Neural cell (in vitro differentiated cells): ENCODE results near the gene TNFRSF19. TPM values are rescaled to one million over a fixed set of nuclear protein-coding genes. Genes with fewer than 3 reads are reported as not detected.

Source experiments
- H2AFZ ChIP-seq: fragments of 200-600, 300-800 bp; sonication (generic), shearing (Covaris generic); 2 replicates; pipeline ENCODE4 v1.6.0; 2014; ENCODE audit warnings: low read depth, mild to moderate bottlenecking, antibody characterized with exemption, low read length, moderate library complexity
- H3F3A ChIP-seq: fragments of 200-600 bp; shearing (Covaris generic); 2 replicates; pipeline ENCODE4 v1.6.1; 2016; ENCODE audit warnings: mild to moderate bottlenecking, moderate library complexity, mixed read lengths, antibody characterized with exemption, low read length; ENCODE audit not compliant: insufficient read depth, poor library complexity, severe bottlenecking
- H3K27ac ChIP-seq: fragments of 200-600, 300-800 bp; sonication (generic), shearing (Covaris generic); 2 replicates; pipeline ENCODE4 v1.5.1; 2014; ENCODE audit warnings: mild to moderate bottlenecking, low read length, moderate library complexity
- H3K27me3 ChIP-seq: fragments of 300-800, 200-600 bp; sonication (generic), shearing (Covaris generic); 2 replicates; pipeline ENCODE4 v1.6.0; 2014; ENCODE audit warnings: mild to moderate bottlenecking, low read depth, low read length, moderate library complexity; ENCODE audit not compliant: insufficient read depth
- H3K36me3 ChIP-seq: fragments of 300-800, 200-600 bp; sonication (generic), shearing (Covaris generic); 2 replicates; pipeline ENCODE4 v1.5.1; 2014; ENCODE audit warnings: mild to moderate bottlenecking, antibody characterized with exemption, low read length, moderate library complexity; ENCODE audit not compliant: insufficient read depth
- H3K4me2 ChIP-seq: fragments of 300-800, 200-600 bp; sonication (generic), shearing (Covaris generic); 2 replicates; pipeline ENCODE4 v1.6.0; 2014; ENCODE audit warnings: mild to moderate bottlenecking, low read length
- H3K4me3 ChIP-seq: fragments of 300-800, 200-600 bp; sonication (generic), shearing (Covaris generic); 2 replicates; pipeline ENCODE4 v1.5.1; 2014; ENCODE audit warnings: mild to moderate bottlenecking, low read length, moderate library complexity
- H3K79me2 ChIP-seq: fragments of 200-600 bp; shearing (Covaris generic); replicated peaks from 2 replicates; pipeline ENCODE4 v1.6.0; 2014; ENCODE audit warnings: mild to moderate bottlenecking, low read length, moderate library complexity; ENCODE audit not compliant: insufficient read depth
- H3K9ac ChIP-seq: fragments of 300-800, 200-600 bp; sonication (generic), shearing (Covaris generic); 2 replicates; pipeline ENCODE4 v1.6.1; 2016; ENCODE audit warnings: mild to moderate bottlenecking, low read length, mixed read lengths
- H3K9me2 ChIP-seq: fragments of 200-600 bp; shearing (Covaris generic); 2 replicates; pipeline ENCODE4 v1.6.1; 2016; ENCODE audit warnings: mild to moderate bottlenecking, low read length, mixed read lengths; ENCODE audit not compliant: insufficient read depth
- H3K9me3 ChIP-seq: fragments of 200-600, 300-800 bp; sonication (generic), shearing (Covaris generic); 2 replicates; pipeline ENCODE4 v1.6.1; 2016; ENCODE audit warnings: mild to moderate bottlenecking, mixed run types, low read length, moderate library complexity, mixed read lengths
- H4K20me1 ChIP-seq: fragments of 200-600 bp; shearing (Covaris generic); 2 replicates; pipeline ENCODE4 v1.6.1; 2016; ENCODE audit warnings: mild to moderate bottlenecking, mixed run types; ENCODE audit not compliant: insufficient read depth
- EP300 ChIP-seq: fragments of 450-650 bp; conservative IDR thresholded peaks from 2 replicates; pipeline ENCODE4 v1.6.1; 2014; ENCODE audit warnings: antibody characterized with exemption, mild to moderate bottlenecking, moderate library complexity; ENCODE audit not compliant: poor library complexity, severe bottlenecking
- EZH2 ChIP-seq: fragments of 200-600, 300-800 bp; shearing (Covaris generic), sonication (generic); IDR thresholded peaks from 2 replicates; pipeline ENCODE4 v1.6.1; 2014; ENCODE audit warnings: antibody characterized with exemption, low read length, borderline replicate concordance, mild to moderate bottlenecking; ENCODE audit not compliant: insufficient read depth, poor library complexity, severe bottlenecking
- MXI1 ChIP-seq: fragments of 450-650 bp; conservative IDR thresholded peaks from 2 replicates; pipeline ENCODE4 v1.6.1; 2014; ENCODE audit warnings: antibody characterized with exemption, mild to moderate bottlenecking; ENCODE audit not compliant: poor library complexity, severe bottlenecking
- POLR2AphosphoS5 ChIP-seq: IDR thresholded peaks from 2 replicates; pipeline ENCODE4 v1.6.1; 2012
- RAD21 ChIP-seq: fragments of 450-650 bp; conservative IDR thresholded peaks from 2 replicates; pipeline ENCODE4 v1.6.1; 2014; ENCODE audit warnings: antibody characterized with exemption, mild to moderate bottlenecking, moderate library complexity
- SMC3 ChIP-seq: fragments of 450-650 bp; conservative IDR thresholded peaks from 2 replicates; pipeline ENCODE4 v1.6.1; 2014; ENCODE audit warnings: antibody characterized with exemption, mild to moderate bottlenecking, moderate library complexity; ENCODE audit not compliant: poor library complexity
- TAF1 ChIP-seq: IDR thresholded peaks from 2 replicates; pipeline ENCODE4 v1.6.1; 2012; ENCODE audit warnings: low read depth
- polyA plus RNA-seq: library from polyadenylated mRNA; depleted of rRNA; stranded (reverse); fragments of >200 nt; gene quantifications from 2 replicates; pipeline ENCODE4 v1.2.3, GENCODE V29; 2014
- TF ChIP-seq, protein P1 (sequence below): fragments of 450-650 bp; IDR thresholded peaks from 2 replicates; pipeline ENCODE4 v1.5.1; 2014; ENCODE audit warnings: antibody characterized with exemption, mild to moderate bottlenecking, moderate library complexity; ENCODE audit not compliant: poor library complexity, severe bottlenecking
- TF ChIP-seq, protein P2 (sequence below): IDR thresholded peaks from 2 replicates; pipeline ENCODE4 v1.6.1; 2012; ENCODE audit warnings: borderline replicate concordance

TNFRSF19 gene
- polyA plus RNA-seq, 1 donor from 2014 or later = 3.3 TPM

DNA sequence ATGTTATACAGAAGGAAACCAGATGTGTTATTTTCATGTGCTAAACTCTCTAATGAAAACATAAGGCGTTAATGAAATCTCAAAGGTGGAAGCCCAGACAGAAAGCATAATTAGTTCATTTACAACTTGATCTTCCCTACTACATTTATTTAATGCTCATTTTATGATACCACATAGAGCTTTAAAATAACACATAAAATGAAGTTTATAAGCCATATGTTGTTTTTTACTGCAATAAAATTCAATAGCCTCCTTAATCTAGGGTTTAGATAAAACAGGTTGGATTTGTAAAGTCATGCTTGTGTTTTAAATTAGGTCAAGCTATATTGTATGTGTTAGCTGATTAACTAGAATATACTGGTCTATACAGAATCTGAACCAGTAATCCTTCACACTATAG, 81.2 kb downstream of the TNFRSF19 start:
- Histone ChIP-seq H3K79me2 (no peaks in the 10 kb centered on the region), H3K4me2 (no peak overlapping the region), H2AFZ (no peak overlapping the region), H3K9me3 (no peaks in the 10 kb centered on the region), H3K27me3 (no peaks in the 10 kb centered on the region), H3K9ac (no peak overlapping the region), H3F3A (no peaks in the 10 kb centered on the region), H3K9me2 (no peaks in the 10 kb centered on the region), H4K20me1 (no peaks in the 10 kb centered on the region), H3K27ac (no peak overlapping the region), H3K4me3 (no peak overlapping the region), H3K36me3 (no peaks in the 10 kb centered on the region)
- TF ChIP-seq POLR2AphosphoS5 = no peak
- TF ChIP-seq EZH2 = no peak
- TF ChIP-seq MXI1 = no peak
- TF ChIP-seq SMC3 = no peak
- TF ChIP-seq TAF1 = no peak
- TF ChIP-seq, protein P1, sequence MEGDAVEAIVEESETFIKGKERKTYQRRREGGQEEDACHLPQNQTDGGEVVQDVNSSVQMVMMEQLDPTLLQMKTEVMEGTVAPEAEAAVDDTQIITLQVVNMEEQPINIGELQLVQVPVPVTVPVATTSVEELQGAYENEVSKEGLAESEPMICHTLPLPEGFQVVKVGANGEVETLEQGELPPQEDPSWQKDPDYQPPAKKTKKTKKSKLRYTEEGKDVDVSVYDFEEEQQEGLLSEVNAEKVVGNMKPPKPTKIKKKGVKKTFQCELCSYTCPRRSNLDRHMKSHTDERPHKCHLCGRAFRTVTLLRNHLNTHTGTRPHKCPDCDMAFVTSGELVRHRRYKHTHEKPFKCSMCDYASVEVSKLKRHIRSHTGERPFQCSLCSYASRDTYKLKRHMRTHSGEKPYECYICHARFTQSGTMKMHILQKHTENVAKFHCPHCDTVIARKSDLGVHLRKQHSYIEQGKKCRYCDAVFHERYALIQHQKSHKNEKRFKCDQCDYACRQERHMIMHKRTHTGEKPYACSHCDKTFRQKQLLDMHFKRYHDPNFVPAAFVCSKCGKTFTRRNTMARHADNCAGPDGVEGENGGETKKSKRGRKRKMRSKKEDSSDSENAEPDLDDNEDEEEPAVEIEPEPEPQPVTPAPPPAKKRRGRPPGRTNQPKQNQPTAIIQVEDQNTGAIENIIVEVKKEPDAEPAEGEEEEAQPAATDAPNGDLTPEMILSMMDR = no peak
- no peak for TF ChIP-seq EP300
- TF ChIP-seq RAD21 = no peak
- TF ChIP-seq, protein P2, sequence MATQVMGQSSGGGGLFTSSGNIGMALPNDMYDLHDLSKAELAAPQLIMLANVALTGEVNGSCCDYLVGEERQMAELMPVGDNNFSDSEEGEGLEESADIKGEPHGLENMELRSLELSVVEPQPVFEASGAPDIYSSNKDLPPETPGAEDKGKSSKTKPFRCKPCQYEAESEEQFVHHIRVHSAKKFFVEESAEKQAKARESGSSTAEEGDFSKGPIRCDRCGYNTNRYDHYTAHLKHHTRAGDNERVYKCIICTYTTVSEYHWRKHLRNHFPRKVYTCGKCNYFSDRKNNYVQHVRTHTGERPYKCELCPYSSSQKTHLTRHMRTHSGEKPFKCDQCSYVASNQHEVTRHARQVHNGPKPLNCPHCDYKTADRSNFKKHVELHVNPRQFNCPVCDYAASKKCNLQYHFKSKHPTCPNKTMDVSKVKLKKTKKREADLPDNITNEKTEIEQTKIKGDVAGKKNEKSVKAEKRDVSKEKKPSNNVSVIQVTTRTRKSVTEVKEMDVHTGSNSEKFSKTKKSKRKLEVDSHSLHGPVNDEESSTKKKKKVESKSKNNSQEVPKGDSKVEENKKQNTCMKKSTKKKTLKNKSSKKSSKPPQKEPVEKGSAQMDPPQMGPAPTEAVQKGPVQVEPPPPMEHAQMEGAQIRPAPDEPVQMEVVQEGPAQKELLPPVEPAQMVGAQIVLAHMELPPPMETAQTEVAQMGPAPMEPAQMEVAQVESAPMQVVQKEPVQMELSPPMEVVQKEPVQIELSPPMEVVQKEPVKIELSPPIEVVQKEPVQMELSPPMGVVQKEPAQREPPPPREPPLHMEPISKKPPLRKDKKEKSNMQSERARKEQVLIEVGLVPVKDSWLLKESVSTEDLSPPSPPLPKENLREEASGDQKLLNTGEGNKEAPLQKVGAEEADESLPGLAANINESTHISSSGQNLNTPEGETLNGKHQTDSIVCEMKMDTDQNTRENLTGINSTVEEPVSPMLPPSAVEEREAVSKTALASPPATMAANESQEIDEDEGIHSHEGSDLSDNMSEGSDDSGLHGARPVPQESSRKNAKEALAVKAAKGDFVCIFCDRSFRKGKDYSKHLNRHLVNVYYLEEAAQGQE = no peak

DNA sequence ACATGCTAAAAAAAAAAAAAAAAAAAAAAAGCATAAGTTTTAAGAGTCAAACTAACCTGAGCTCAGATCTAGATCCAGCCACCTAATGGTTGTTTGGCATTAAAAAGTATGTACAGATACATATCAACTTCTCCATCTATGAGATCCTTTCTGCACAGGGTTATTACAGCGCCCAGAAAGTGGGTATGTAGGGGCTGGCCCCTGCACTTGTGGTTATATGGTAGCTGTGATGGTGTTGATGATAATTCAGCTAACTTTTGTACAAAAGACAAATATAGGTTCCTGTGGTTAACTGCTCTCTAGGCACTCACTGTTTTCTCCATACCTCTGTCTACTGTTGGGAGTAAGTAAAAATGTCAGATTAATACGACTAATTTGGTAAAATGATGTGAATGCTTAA, 81.7 kb downstream of the TNFRSF19 start:
- Histone ChIP-seq H3K27ac (no peak overlapping the region), H3F3A (no peaks in the 10 kb centered on the region), H3K79me2 (no peaks in the 10 kb centered on the region), H4K20me1 (no peaks in the 10 kb centered on the region), H3K4me3 (no peak overlapping the region), H2AFZ (no peak overlapping the region), H3K36me3 (no peaks in the 10 kb centered on the region), H3K9me3 (no peaks in the 10 kb centered on the region), H3K4me2 (no peak overlapping the region), H3K9ac (no peak overlapping the region), H3K27me3 (no peaks in the 10 kb centered on the region), H3K9me2 (no peaks in the 10 kb centered on the region)
- no peak for TF ChIP-seq EP300
- no peak for TF ChIP-seq SMC3
- TF ChIP-seq MXI1 = no peak
- TF ChIP-seq, protein P2 = no peak
- no peak for TF ChIP-seq EZH2
- TF ChIP-seq TAF1 = no peak
- no peak for TF ChIP-seq POLR2AphosphoS5
- TF ChIP-seq RAD21 = no peak
- TF ChIP-seq, protein P1 = no peak
